SK-N-SH treated with all-trans-retinoic acid at 6 μM for 48 hours (cell line): ENCODE data around the gene EFCAB9.

Source experiments
- ATAC-seq: fragments of 200-7000 bp; cut with Tn5 transposase; 3 replicates; pipeline ENCODE4 v1.9.1; 2020; ENCODE audit warnings: mild to moderate bottlenecking, moderate library complexity
- ARNTL ChIP-seq: fragments of 450-650 bp; formaldehyde crosslinking; IDR thresholded peaks from 2 replicates; pipeline ENCODE4 v1.5.0; 2020; ENCODE audit warnings: low read depth, mild to moderate bottlenecking, moderate library complexity, borderline replicate concordance
- BACH2 ChIP-seq: fragments of 250-450 bp; sonication (Bioruptor Pico); IDR thresholded peaks from 2 replicates; pipeline ENCODE4 v1.9.0; 2021; ENCODE audit warnings: mild to moderate bottlenecking, borderline replicate concordance
- CREB5 ChIP-seq: fragments of 250-450 bp; sonication (Bioruptor Pico); IDR thresholded peaks from 2 replicates; pipeline ENCODE4 v1.5.1; 2020; ENCODE audit warnings: low read depth, mild to moderate bottlenecking, moderate library complexity
- CSDC2 ChIP-seq: fragments of 250-450 bp; sonication (Bioruptor Pico); IDR thresholded peaks from 2 replicates; pipeline ENCODE4 v1.5.0; 2020; ENCODE audit warnings: mild to moderate bottlenecking, moderate library complexity
- CSRNP3 ChIP-seq: fragments of 250-450 bp; sonication (Bioruptor Pico); IDR thresholded peaks from 2 replicates; pipeline ENCODE4 v1.5.1; 2021; ENCODE audit warnings: mild to moderate bottlenecking, moderate library complexity
- ESRRG ChIP-seq: fragments of 250-450 bp; sonication (Bioruptor Pico); IDR thresholded peaks from 2 replicates; pipeline ENCODE4 v1.6.1; 2021; ENCODE audit warnings: mild to moderate bottlenecking
- GLIS3 ChIP-seq: fragments of 250-450 bp; sonication (Bioruptor Pico); IDR thresholded peaks from 2 replicates; pipeline ENCODE4 v1.5.0; 2020; ENCODE audit warnings: mild to moderate bottlenecking, moderate library complexity
- ISL1 ChIP-seq: fragments of 250-450 bp; sonication (Bioruptor Pico); IDR thresholded peaks from 2 replicates; pipeline ENCODE4 v2.1.2; 2022; ENCODE audit warnings: mild to moderate bottlenecking, moderate library complexity
- OSR1 ChIP-seq: fragments of 250-450 bp; sonication (Bioruptor Pico); IDR thresholded peaks from 2 replicates; pipeline ENCODE4 v1.8.0; 2022; ENCODE audit warnings: moderate library complexity, mild to moderate bottlenecking, inconsistent platforms
- PATZ1 ChIP-seq: fragments of 250-450 bp; sonication (Bioruptor Pico); IDR thresholded peaks from 2 replicates; pipeline ENCODE4 v1.8.0; 2020; ENCODE audit warnings: mild to moderate bottlenecking, moderate library complexity, borderline replicate concordance
- POU6F1 ChIP-seq: fragments of 250-450 bp; sonication (Bioruptor Pico); IDR thresholded peaks from 2 replicates; pipeline ENCODE4 v1.8.0; 2021; ENCODE audit warnings: low read depth, mild to moderate bottlenecking, moderate library complexity, borderline replicate concordance
- PPARA ChIP-seq: fragments of 250-450 bp; sonication (Bioruptor Pico); IDR thresholded peaks from 2 replicates; pipeline ENCODE4 v1.5.0; 2020; ENCODE audit warnings: mild to moderate bottlenecking, borderline replicate concordance
- SNAI2 ChIP-seq: fragments of 250-450 bp; sonication (Bioruptor Pico); IDR thresholded peaks from 2 replicates; pipeline ENCODE4 v1.5.0; 2020; ENCODE audit warnings: mild to moderate bottlenecking, moderate library complexity
- TCF4 ChIP-seq: fragments of 250-450 bp; sonication (Bioruptor Pico); IDR thresholded peaks from 2 replicates; pipeline ENCODE4 v1.8.0; 2021; ENCODE audit warnings: mild to moderate bottlenecking, moderate library complexity, borderline replicate concordance
- TOX ChIP-seq: fragments of 250-450 bp; sonication (Bioruptor Pico); IDR thresholded peaks from 2 replicates; pipeline ENCODE4 v1.8.0; 2021; ENCODE audit warnings: mild to moderate bottlenecking, moderate library complexity, borderline replicate concordance
- TSHZ2 ChIP-seq: fragments of 250-450 bp; sonication (Bioruptor Pico); IDR thresholded peaks from 2 replicates; pipeline ENCODE4 v1.5.0; 2020; ENCODE audit warnings: mild to moderate bottlenecking, moderate library complexity
- ZC3H10 ChIP-seq: fragments of 250-450 bp; sonication (Bioruptor Pico); IDR thresholded peaks from 2 replicates; pipeline ENCODE4 v1.5.1; 2021; ENCODE audit warnings: mild to moderate bottlenecking, moderate library complexity
- ZFP3 ChIP-seq: fragments of 250-450 bp; sonication (Bioruptor Pico); IDR thresholded peaks from 2 replicates; pipeline ENCODE4 v1.5.0; 2020; ENCODE audit warnings: mild to moderate bottlenecking, moderate library complexity
- ZFP30 ChIP-seq: fragments of 450-650 bp; formaldehyde crosslinking; IDR thresholded peaks from 2 replicates; pipeline ENCODE4 v1.5.0; 2022; ENCODE audit warnings: mild to moderate bottlenecking, moderate library complexity
- ZNF565 ChIP-seq: fragments of 450-650 bp; formaldehyde crosslinking; conservative IDR thresholded peaks from 2 replicates; pipeline ENCODE4 v1.5.0; 2020; ENCODE audit warnings: low read depth, mild to moderate bottlenecking, moderate library complexity
- ZNF70 ChIP-seq: fragments of 450-650 bp; formaldehyde crosslinking; IDR thresholded peaks from 2 replicates; pipeline ENCODE4 v1.5.0; 2020; ENCODE audit warnings: mild to moderate bottlenecking, moderate library complexity
- ZNF8 ChIP-seq: fragments of 450-650 bp; formaldehyde crosslinking; IDR thresholded peaks from 2 replicates; pipeline ENCODE4 v1.5.0; 2020; ENCODE audit warnings: mild to moderate bottlenecking, moderate library complexity

Gene EFCAB9

GRCh38 chr5:172183881-172184280, 10.1 kb upstream of the EFCAB9 start (continued):
- TF ChIP-seq ARNTL (CRISPR knock-in tag) = no peak
- no peak for TF ChIP-seq ISL1 (CRISPR knock-in tag)
- TF ChIP-seq PPARA (CRISPR knock-in tag) = no peak
- no peak for TF ChIP-seq ZNF565 (CRISPR knock-in tag)
- TF ChIP-seq BACH2 = no peak
- TF ChIP-seq GLIS3 (CRISPR knock-in tag) = no peak

- TF ChIP-seq CREB5 (CRISPR knock-in tag) (no peak), BACH2 (no peak), ISL1 (CRISPR knock-in tag) (no peak), OSR1 (CRISPR knock-in tag) (no peak), ZNF565 (CRISPR knock-in tag) (no peak), TSHZ2 (no peak), GLIS3 (CRISPR knock-in tag) (no peak), ZFP3 (CRISPR knock-in tag) (no peak), ZNF70 (no peak), ZFP30 (CRISPR knock-in tag) (no peak), CSRNP3 (CRISPR knock-in tag) (no peak), TCF4 (no peak), TOX (CRISPR knock-in tag) (no peak), SNAI2 (CRISPR knock-in tag) (no peak)
- no peak for ATAC-seq
Observed at GRCh38 chr5:172185096-172185461, 8.9 kb upstream of the EFCAB9 start.

GRCh38 chr5:172186114-172186695, 7.8 kb upstream of the EFCAB9 start:
- ATAC-seq = no peak
- no peak for TF ChIP-seq ZC3H10 (CRISPR knock-in tag)
- TF ChIP-seq ZNF8 = no peak
- TF ChIP-seq TCF4 = no peak
- TF ChIP-seq ZFP30 (CRISPR knock-in tag) = no peak
- no peak for TF ChIP-seq ARNTL (CRISPR knock-in tag)
- no peak for TF ChIP-seq BACH2
- TF ChIP-seq POU6F1 (CRISPR knock-in tag) = no peak
- no peak for TF ChIP-seq CSDC2 (CRISPR knock-in tag)

- peak; percentile 31 for ATAC-seq
- TF ChIP-seq GLIS3 (CRISPR knock-in tag) (no peak), PATZ1 (CRISPR knock-in tag) (no peak), TSHZ2 (no peak), BACH2 (no peak), ISL1 (CRISPR knock-in tag) (no peak), SNAI2 (CRISPR knock-in tag) (no peak), ZC3H10 (CRISPR knock-in tag) (no peak), PPARA (CRISPR knock-in tag) (no peak), ESRRG (CRISPR knock-in tag) (no peak), ZNF8 (no peak), TCF4 (no peak), ARNTL (CRISPR knock-in tag) (no peak), ZFP3 (CRISPR knock-in tag) (no peak)
Observed at GRCh38 chr5:172187118-172188032, 6.6 kb upstream of the EFCAB9 start.
